Sigmoid colon (tissue), 4 donors: Measurements from ENCODE around the gene POPDC2.

Experiments used
- CTCF ChIP-seq, 4 experiments: fragments of 450-650 bp in 3 of 4; fragments of 200-600 bp in 1 of 4; IDR thresholded peaks; one replicate each; pipeline ENCODE4 v1.5.1; 2016 to 2019; ENCODE audit warnings: antibody characterized with exemption in 4 of 4, mild to moderate bottlenecking in 3 of 4, moderate library complexity in 2 of 4
- EP300 ChIP-seq, 4 donors: sonication (generic); formaldehyde crosslinking; IDR thresholded peaks; one replicate each; pipeline ENCODE4 v1.6.1; 2017; ENCODE audit warnings: antibody characterized with exemption in 4 of 4
- POLR2A ChIP-seq, 2 donors: fragments of 450-650 bp; IDR thresholded peaks; one replicate each; pipeline ENCODE4 v1.6.1; 2016; ENCODE audit warnings: antibody characterized with exemption in 2 of 2, mild to moderate bottlenecking in 2 of 2, moderate library complexity in 2 of 2
- POLR2AphosphoS5 ChIP-seq, 4 donors: sonication (generic); formaldehyde crosslinking; IDR thresholded peaks; one replicate each; pipeline ENCODE4 v1.6.1; 2017; ENCODE audit warnings: antibody characterized with exemption in 4 of 4

- TF ChIP-seq CTCF (IDR thresholded peaks at IDR 0.05) (no peak), POLR2A (IDR thresholded peaks at IDR 0.05) (no peak), POLR2AphosphoS5 (IDR thresholded peaks at IDR 0.05) (no peak), EP300 (IDR thresholded peaks at IDR 0.05) (no peak)
Measured at GRCh38 chr3:119599558-119600174, 60.7 kb downstream of the POPDC2 start.
